ENCODE results near the gene AIFM1. TPM values are rescaled to one million over a fixed set of nuclear protein-coding genes. Genes with fewer than 3 reads are reported as not detected.

The AIFM1 gene
- polyA plus RNA-seq, 1 donor (not counting 4 experiments of a cell fraction or from before 2014, with no cell fraction given) = 52.5 TPM

DNA sequence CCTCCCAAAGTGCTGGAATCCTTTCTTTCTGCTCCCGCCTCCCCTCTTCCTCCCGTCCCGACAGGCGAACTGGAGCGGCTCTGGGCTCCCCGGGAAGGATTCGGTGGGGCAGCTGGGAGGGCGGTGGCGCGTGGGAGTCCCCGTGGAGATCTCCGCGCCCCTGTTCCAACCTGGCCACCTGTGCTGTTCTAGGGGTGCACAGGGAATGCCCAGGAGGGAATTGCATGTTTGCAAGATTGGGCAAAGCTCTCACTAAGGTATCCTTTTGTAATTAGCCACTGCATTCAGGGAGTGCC, 44.2 kb downstream of the AIFM1 start:
- no peaks in the 10 kb centered on the region for H4K20me1 ChIP-seq (ENCODE audit: control insufficient read depth, extremely low read depth, insufficient read depth, low read length)
- H3K36me3 ChIP-seq (ENCODE audit: control insufficient read depth in 2 of 2, extremely low read depth in 1 of 2, insufficient read depth in 2 of 2, low read length in 2 of 2) = no peaks in the 10 kb centered on the region
- no peak overlapping the region for H2AFZ ChIP-seq (ENCODE audit: control insufficient read depth, low read length)
- dilution Hi-C loops (cut with MboI; ENCODE audit: extremely low pct_ligation_motif_present, low sequenced_read_pairs) = no loop called here
- FAIRE-seq (no peak), DNase-seq (ENCODE audit: low read depth, low spot score) (no peak)
- H3K9me3 ChIP-seq (ENCODE audit: control insufficient read depth, low read depth, low read length) = no peaks in the 10 kb centered on the region
- H3K79me2 ChIP-seq (ENCODE audit: control insufficient read depth, insufficient read depth, low read length) = no peaks in the 10 kb centered on the region
- H3K4me2 ChIP-seq (ENCODE audit: control insufficient read depth, extremely low read depth, insufficient read depth, low read depth, low read length) = no peak overlapping the region
- H3K4me3 ChIP-seq (ENCODE audit: control insufficient read depth in 2 of 3, extremely low read depth in 1 of 3, insufficient read depth in 2 of 3, low read depth in 1 of 3, low read length in 3 of 3) = no peak overlapping the region
- H3K27me3 ChIP-seq (ENCODE audit: control insufficient read depth, extremely low read depth, insufficient read depth, low read length) = no peaks in the 10 kb centered on the region
- peak overlapping the region; percentile 70 for H3K9ac ChIP-seq (ENCODE audit: control insufficient read depth, extremely low read depth, insufficient read depth, low read length)
- no peaks in the 10 kb centered on the region for H3K9me1 ChIP-seq (ENCODE audit: control insufficient read depth, extremely low read depth, insufficient read depth, low read length)
- TF ChIP-seq EZH2 (IDR thresholded peaks at IDR 0.05; ENCODE audit: low read length) = no peak
- TF ChIP-seq, protein P1, sequence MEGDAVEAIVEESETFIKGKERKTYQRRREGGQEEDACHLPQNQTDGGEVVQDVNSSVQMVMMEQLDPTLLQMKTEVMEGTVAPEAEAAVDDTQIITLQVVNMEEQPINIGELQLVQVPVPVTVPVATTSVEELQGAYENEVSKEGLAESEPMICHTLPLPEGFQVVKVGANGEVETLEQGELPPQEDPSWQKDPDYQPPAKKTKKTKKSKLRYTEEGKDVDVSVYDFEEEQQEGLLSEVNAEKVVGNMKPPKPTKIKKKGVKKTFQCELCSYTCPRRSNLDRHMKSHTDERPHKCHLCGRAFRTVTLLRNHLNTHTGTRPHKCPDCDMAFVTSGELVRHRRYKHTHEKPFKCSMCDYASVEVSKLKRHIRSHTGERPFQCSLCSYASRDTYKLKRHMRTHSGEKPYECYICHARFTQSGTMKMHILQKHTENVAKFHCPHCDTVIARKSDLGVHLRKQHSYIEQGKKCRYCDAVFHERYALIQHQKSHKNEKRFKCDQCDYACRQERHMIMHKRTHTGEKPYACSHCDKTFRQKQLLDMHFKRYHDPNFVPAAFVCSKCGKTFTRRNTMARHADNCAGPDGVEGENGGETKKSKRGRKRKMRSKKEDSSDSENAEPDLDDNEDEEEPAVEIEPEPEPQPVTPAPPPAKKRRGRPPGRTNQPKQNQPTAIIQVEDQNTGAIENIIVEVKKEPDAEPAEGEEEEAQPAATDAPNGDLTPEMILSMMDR (optimal IDR thresholded peaks at IDR 0.05 in 1 of 3, IDR thresholded peaks at IDR 0.05 in 1 of 3, conservative IDR thresholded peaks at IDR 0.05 in 1 of 3; ENCODE audit: extremely low read depth in 1 of 3, insufficient read depth in 2 of 3, low read length in 3 of 3) = no peak
- peak overlapping the region; percentile 70 for H3K27ac ChIP-seq (ENCODE audit: control insufficient read depth, insufficient read depth, low read length)
- peaks cover 49% of the 10 kb centered on the region for H3K4me1 ChIP-seq (ENCODE audit: control insufficient read depth, extremely low read depth, insufficient read depth, low read length)

DNA sequence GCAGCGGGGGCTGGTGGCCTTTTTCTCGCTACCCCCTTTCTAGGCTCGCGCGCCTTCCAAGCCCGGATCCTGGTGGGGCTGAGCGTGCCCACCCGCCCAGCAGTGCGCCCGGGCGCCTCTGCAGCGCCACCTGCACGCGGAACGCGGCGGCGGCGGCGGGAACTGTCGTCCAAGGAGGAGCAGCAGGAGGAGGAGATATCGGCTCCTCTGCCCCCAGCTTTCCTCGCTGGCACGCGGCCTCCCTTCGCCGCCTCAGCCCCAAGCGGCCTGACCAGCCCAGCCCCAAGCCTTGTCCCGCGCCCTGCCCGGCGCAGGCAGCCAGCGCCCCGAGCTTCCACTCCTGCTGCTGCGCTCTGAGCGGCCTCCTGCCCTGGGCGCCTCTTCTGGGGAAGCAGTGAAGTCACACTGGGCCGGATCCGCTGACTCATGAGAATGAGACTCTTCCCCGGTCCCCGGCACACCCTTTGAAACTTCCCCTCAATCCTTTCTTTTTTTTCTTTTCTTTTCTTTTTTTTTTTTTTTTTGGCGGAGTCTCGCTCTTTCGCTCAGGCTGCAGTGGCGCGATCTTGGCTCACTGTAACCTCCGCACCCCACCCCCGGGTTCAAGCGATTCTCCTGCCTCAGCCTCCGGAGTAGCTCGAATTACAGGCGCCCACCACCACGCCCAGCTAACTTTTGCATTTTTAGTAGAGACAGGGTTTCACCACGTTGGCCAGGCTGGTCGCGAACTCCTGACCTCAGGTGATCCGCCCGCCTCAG, 44.7 kb downstream of the AIFM1 start:
- DNase-seq (ENCODE audit: low read depth, low spot score) = no peak
- no peak for FAIRE-seq

More for the DNA sequence above, 44.7 kb downstream of the AIFM1 start:
- Histone ChIP-seq H3K36me3 (ENCODE audit: control insufficient read depth in 2 of 2, extremely low read depth in 1 of 2, insufficient read depth in 2 of 2, low read length in 2 of 2) (no peaks in the 10 kb centered on the region), H3K27me3 (ENCODE audit: control insufficient read depth, extremely low read depth, insufficient read depth, low read length) (no peaks in the 10 kb centered on the region), H2AFZ (ENCODE audit: control insufficient read depth, low read length) (no peak overlapping the region), H3K27ac (ENCODE audit: control insufficient read depth, insufficient read depth, low read length) (peak overlapping the region; percentile 70), H3K4me2 (ENCODE audit: control insufficient read depth, extremely low read depth, insufficient read depth, low read depth, low read length) (peak overlapping the region; percentile 43), H3K4me1 (ENCODE audit: control insufficient read depth, extremely low read depth, insufficient read depth, low read length) (peaks cover 48% of the 10 kb centered on the region), H3K4me3 (ENCODE audit: control insufficient read depth in 2 of 3, extremely low read depth in 1 of 3, insufficient read depth in 2 of 3, low read depth in 1 of 3, low read length in 3 of 3) (peak overlapping the region in 2 of 3 experiments; percentile 16 to 30), H3K9ac (ENCODE audit: control insufficient read depth, extremely low read depth, insufficient read depth, low read length) (peak overlapping the region; percentile 70), H3K79me2 (ENCODE audit: control insufficient read depth, insufficient read depth, low read length) (no peaks in the 10 kb centered on the region), H4K20me1 (ENCODE audit: control insufficient read depth, extremely low read depth, insufficient read depth, low read length) (no peaks in the 10 kb centered on the region), H3K9me1 (ENCODE audit: control insufficient read depth, extremely low read depth, insufficient read depth, low read length) (no peaks in the 10 kb centered on the region), H3K9me3 (ENCODE audit: control insufficient read depth, low read depth, low read length) (no peaks in the 10 kb centered on the region)
- no peak for TF ChIP-seq EZH2 (IDR thresholded peaks at IDR 0.05; ENCODE audit: low read length)
- TF ChIP-seq, protein P1 (optimal IDR thresholded peaks at IDR 0.05 in 1 of 3, IDR thresholded peaks at IDR 0.05 in 1 of 3, conservative IDR thresholded peaks at IDR 0.05 in 1 of 3; ENCODE audit: extremely low read depth in 1 of 3, insufficient read depth in 2 of 3, low read length in 3 of 3) = peak in 1 of 3 experiments; percentile 59
- dilution Hi-C loops (cut with MboI; ENCODE audit: extremely low pct_ligation_motif_present, low sequenced_read_pairs) = no loop called here
